Activated effector memory CD4-positive, alpha-beta T cell treated with anti-CD3 and anti-CD28 coated beads, Interleukin-2, amount 50 U/mL, for 16 hours (primary cell): ENCODE results near the gene SYNPR.

Experiments
- DNase-seq: peaks from one replicate; pipeline ENCODE4 v3.0.0-alpha.2; 2020

The SYNPR gene

GRCh38 chr3:63477494-63478129 lies 199.5 kb downstream of the SYNPR start:
- DNase-seq: no peak

DNA sequence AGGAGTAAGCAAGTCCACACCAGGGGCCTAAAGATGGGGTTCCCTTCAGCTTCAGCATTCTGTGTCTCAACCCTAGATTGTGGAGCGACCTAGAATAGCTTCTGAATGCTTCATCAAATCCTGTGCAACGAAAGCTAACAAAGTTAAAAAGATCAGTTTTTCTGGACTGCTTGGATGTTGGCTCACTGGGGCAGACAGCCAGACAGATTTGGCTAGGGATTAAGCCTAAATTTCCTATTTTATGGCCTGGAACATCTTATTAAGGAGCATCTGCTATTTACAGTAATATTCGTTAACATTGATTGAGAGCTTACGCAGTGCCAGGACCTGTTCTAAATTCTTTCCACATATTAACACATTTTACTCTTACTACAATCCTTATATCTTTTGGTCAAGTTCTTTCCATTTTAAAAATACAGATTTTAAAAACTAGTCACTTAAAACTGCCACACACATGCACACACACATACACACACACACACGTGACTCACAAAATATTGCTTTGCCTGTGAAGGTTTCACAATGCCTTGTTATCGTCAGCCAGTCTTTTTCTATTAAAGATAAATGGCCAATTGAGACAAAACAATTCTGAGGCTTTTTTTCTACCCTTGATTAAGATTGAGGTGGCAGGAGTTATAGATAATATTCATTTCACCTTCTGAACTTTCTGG lies 201.0 kb downstream of the SYNPR start:
- DNase-seq: no peak

- DNase-seq: no peak
Observed at GRCh38 chr3:63479661-63480035, 201.5 kb downstream of the SYNPR start.

- no peak for DNase-seq
Observed at GRCh38 chr3:63481627-63482026, 203.5 kb downstream of the SYNPR start.

- no peak for DNase-seq
Observed at GRCh38 chr3:63482341-63482740, 204.2 kb downstream of the SYNPR start.

- no peak for DNase-seq
Observed at GRCh38 chr3:63492464-63492863, 214.4 kb downstream of the SYNPR start.

DNA sequence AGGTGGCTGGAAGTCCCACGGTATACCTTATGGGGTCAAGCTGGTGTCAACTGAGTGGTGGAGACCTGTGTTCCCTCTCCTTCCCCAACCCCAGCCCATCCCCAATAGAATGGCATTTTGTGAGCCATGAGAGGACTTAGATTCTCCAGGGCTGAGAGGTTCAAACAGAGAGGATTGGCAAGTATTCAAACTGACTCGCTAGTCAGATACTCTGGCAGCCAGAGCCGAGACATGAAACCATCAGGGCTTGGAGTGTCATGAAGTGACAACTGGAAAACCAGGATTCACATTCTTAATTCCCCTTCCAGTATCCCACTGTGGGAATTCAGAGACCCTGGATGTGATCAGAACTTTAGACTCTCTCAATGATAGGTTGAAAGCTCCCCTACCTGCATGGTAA lies 215.0 kb downstream of the SYNPR start:
- no peak for DNase-seq

- no peak for DNase-seq
Observed at GRCh38 chr3:63494646-63495045, 216.5 kb downstream of the SYNPR start.

DNA sequence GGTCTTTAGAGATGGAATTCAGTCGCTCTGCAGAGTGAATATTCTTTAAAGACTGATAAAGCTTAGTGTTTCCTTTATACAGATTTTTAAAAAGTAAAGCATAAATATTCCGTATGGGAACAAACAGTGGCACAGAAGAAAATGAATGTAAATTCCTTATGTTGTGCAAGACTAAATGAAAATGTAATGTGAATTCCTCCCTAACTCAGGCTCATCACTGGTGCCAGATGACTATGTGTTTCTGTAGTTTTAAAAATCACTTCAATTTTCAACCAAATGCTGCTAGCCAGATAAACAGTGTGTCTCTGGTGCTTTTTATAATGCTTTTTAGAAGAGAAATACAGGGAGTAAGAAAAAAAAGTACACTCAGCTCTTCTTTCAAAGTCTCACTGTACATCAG lies 219.5 kb downstream of the SYNPR start:
- DNase-seq: no peak

DNA sequence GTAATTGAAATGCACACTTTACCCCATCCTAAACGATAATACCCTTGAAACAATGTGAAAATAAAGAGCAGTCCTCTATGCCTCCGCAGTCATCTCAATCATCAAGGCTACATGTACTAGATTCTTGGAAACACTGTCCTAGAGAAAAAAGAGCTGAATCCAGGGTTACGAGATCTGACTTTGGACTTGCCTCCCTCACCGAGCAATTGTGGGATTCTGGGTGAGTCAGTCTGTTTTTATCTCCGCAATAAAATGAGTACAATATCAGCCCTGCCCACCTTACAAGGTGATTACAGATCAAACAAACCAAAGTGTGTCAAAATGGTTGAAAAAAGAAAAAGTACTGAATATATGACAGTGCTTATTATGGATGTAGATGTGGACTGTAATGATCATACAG lies 222.1 kb downstream of the SYNPR start:
- DNase-seq: no peak

DNA sequence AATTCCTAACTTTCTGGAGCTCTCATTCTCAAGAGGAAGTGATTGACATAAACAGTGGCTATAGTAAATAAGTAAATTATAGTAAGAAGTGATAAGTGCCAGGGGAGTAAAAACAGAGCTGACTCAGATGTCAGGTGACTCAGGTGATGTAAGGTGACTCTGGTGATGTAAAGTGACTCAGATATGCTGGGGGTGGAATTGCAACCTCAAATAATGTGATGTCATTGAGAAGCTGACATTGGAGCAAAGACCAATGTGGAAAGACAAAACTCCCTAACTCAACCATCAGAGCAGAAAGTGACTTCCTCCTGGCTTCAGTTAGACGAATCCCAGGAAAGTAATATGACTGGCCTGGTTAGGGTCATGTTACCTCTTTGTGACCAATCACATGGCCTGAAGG lies 230.2 kb downstream of the SYNPR start:
- no peak for DNase-seq

DNA sequence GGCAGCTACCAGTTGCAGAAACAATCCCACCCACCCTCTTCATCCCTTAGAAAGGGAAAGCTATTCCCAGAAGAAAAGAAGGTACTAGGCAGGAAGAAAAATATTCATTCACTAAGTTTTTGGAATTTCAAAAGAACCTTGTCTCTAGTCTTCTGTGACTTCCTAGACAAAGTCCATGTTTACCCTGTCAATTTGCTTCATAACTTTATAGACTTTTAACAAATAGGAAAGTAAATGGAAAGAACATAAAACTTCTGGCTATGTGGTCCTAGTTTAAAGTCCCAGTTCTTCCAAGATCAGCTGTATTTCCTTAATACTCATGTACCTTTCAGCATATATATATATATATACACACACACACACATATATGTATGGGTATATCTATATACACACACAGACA lies 230.7 kb downstream of the SYNPR start:
- DNase-seq: no peak

DNA sequence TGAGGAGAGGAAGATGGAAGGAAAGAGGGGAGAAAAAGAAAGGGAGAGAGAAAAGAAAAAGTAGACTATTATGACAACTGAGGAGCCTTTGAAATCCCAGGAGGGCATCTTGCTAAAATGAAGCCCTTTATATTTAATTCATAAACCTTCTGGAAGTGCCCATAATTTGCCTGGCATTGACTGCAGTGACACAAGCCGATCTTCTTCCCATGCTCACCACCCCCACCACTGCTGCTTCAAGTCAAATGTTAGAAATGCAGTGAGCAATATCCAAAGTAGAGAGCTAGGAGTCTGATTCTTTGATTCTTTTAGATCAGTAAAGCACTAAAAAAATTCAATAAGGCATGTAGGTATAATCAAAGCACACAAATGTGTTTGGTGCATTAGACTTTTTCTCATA lies 235.7 kb downstream of the SYNPR start:
- no peak for DNase-seq

DNA sequence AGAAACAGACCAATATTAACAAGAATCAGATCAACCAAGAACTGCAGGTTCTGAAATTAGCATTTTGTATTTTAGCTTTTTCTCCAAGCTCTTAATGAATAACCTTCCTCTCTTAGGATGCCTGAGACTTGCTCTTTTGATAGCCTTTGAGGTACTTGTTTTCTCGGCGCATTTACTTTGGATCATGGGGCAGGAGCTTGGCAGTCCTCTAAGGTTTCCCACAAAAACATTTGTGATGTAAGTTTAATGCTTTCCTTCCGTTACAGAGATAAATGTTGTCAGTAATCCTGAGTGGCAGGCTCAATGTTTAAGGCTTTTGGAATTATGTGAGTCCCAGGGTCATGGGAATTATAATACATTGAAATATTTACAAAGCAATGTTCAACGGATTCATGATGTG lies 236.6 kb downstream of the SYNPR start:
- no peak for DNase-seq

DNA sequence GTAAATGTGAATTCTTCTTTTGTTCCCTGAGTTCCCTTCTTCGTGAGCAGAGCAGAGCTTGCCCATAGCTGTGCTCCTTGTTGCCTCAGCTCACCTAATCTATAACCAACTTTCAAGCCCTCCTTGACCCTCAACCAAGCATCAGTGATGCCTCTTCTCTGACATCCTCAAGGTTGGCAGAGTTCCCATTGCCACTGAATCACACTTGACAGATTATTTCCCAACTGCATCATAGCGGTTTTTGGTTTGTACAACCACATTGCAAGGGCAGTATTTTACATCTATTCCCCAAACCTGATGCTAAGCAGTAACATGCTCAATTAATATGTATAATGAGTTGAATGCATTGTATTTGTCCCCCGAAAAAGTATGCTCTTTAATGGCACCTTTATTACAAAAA lies 241.3 kb downstream of the SYNPR start:
- no peak for DNase-seq

GRCh38 chr3:63521657-63522056 lies 243.5 kb downstream of the SYNPR start:
- DNase-seq: no peak

DNA sequence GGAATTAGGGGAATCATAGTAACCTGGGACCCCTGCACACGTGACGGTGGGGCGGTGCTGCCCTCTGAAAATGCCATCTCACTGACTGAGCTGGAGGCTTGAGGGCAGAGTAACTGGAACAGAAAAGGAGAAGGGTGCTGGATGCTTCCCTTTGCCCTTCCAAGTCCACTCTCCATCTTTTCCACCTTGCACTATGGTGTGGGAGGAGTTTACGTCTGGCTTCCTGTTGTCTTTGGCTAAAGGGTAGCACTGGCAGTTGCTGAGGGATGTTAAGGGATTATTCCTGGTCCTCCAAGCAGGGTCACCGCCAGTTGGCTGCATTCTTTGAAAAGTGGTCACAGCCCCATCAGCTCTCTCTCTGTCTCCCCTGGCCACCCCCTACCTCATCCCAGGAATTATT lies 245.0 kb downstream of the SYNPR start:
- DNase-seq: no peak

DNA sequence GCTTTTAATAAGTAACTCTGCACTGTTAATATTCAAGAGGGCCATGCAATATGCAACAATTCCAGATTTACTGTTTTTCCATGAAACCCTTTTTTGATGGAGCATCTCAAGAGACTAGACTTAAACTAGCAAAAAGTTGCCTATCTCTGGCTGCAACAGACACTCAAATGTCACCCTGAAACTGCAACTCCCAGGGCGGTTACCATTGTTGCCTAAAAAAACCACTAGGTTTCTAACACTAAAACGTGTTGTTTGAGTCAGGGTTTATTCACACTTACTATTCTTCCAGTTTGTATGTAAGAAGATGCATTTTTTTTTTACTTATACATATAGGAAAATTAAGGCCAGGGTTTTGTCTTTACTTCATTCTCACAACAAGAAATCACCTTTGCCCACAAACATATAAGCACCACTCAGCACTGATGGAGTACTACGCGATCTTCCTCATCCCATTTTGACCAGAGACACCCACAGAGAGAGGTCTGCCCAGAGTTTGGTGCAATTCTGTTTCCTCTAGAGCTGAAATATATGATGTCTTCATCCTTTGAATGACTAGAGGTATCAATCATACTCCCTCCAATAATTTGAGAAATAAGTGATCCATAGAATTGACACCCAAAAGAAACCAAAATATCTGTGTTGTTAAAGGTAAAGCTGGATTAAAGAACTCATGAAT lies 250.4 kb downstream of the SYNPR start:
- no peak for DNase-seq

- DNase-seq: no peak
Observed at GRCh38 chr3:63532521-63532920, 254.4 kb downstream of the SYNPR start.

DNA sequence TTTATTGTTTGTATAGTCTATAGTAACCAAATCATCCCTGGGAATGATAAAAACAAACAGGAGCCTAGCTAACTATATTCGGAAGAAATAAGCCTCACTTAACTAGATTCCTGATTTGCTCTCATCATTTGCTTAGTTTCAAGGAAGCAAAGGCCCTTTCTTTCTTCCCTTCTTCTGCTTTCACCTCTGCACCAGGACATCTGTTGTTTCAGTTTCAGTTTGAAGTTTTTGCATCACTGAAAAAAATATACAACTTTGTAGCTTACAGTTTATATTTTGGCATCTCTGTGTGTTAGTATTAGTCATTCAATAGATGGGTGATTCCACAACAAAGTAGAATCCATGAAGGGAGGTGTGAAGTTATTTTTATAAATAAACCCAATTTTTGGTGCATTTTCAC lies 260.8 kb downstream of the SYNPR start:
- no peak for DNase-seq

DNA sequence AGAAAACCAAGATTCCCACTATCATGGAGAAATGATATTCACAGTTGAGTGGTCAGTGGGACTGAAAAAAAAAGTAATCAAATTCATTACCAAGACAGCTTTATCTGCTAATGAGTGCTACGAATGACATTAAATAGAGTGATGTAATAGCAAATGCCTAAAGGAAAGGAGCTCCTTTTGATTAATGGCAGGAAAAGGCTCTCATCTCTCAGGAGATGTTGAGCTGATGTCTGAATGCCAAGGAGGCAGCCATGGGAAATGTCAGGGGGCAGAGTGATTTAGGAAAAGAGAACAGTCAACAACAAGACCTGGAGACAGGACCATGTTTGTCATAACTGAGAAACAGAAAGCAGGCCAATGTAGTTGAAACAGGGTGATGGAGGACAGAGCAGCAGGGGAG lies 277.7 kb downstream of the SYNPR start:
- no peak for DNase-seq

DNA sequence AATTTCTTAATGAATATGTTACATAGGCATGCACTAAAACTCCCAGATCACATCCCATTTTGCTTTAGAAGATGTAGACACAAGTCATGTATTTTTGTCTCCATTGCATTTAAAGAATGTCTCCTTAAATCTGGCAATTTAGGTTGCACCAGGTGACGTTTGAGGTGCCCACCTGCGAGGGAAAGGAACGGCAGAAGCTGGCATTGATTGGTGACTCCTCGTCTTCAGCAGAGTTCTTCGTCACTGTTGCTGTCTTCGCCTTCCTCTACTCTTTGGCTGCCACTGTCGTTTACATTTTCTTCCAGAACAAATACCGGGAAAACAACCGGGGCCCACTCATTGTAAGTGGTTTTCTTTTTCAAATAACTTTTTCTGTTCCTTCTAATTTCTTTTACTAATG lies 278.3 kb downstream of the SYNPR start:
- DNase-seq: no peak

- DNase-seq: no peak
Observed at GRCh38 chr3:63557912-63558311, 279.8 kb downstream of the SYNPR start.

GRCh38 chr3:63559884-63560283 lies 281.8 kb downstream of the SYNPR start:
- no peak for DNase-seq

DNA sequence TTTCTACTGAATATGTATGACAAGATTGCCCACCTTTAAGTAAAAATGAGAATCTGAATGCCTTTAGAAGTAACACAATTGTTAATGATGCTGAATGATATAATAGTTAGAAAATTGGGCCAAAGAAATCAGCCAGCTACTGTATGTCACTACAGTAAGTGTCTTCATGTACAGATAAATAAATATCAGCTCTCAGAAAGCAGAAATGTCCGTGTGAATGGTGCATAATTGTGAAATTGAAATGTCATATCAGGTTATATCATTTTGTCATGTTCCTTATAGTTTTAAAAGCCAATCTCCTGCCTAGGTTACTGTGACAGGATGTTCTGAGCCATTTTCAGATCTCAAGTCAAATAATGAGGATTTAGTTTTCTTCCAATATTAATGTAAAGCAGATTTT lies 283.8 kb downstream of the SYNPR start:
- no peak for DNase-seq
